ENCODE measurements around the gene ALG10.
"Not testable (repeated sequence)": the region's sequence is repeated elsewhere in the genome, so short reads cannot be mapped to it uniquely, and the experiment has no call there.

The ALG10 gene

GRCh38 chr12:34021071-34021470 lies 1.2 kb upstream of the ALG10 start:
- H2BK5ac ChIP-seq (ENCODE audit: low read length): no peak overlapping the region
- no peak overlapping the region for H3K9ac ChIP-seq (ENCODE audit: low read depth, low read length, poor library complexity)
- no peaks in the 10 kb centered on the region for H3K27me3 ChIP-seq (ENCODE audit: control insufficient read depth in 3 of 3, insufficient read depth in 3 of 3, low read depth in 1 of 3, low read length in 3 of 3)
- no peaks in the 10 kb centered on the region for H3K79me1 ChIP-seq (ENCODE audit: low read depth, low read length)
- no peak overlapping the region for H3K4me3 ChIP-seq (ENCODE audit: low read length in 2 of 2)
- no peak overlapping the region for H4K8ac ChIP-seq (ENCODE audit: low read depth, low read length)
- no peak for DNase-seq (ENCODE audit: low spot score)
- peak overlapping the region; percentile 91 for H2AFZ ChIP-seq (ENCODE audit: low read length)
- no peak overlapping the region for H2AK5ac ChIP-seq (ENCODE audit: low read depth, low read length)
- H3K23ac ChIP-seq (ENCODE audit: low read depth, low read length, poor library complexity): no peak overlapping the region
- H3K14ac ChIP-seq (ENCODE audit: low read length): no peak overlapping the region
- H3K4ac ChIP-seq (ENCODE audit: low read length): no peak overlapping the region
- WGBS, 2 donors (ENCODE audit: extremely low coverage in 2 of 2, insufficient read length in 2 of 2, insufficient replicate concordance in 1 of 2): no CpG with 5 or more reads among the region's 1 CpG
- no peaks in the 10 kb centered on the region for H3K9me3 ChIP-seq (replicated peaks in 1 of 2; ENCODE audit: control insufficient read depth in 2 of 2, insufficient read depth in 1 of 2, low read depth in 1 of 2, low read length in 2 of 2)
- peaks cover 0 to 15% of the 10 kb centered on the region in 2 donors for H3K36me3 ChIP-seq (replicated peaks in 1 of 2; ENCODE audit: control insufficient read depth in 2 of 2, insufficient read depth in 2 of 2, low read length in 2 of 2)
- no peaks in the 10 kb centered on the region for H3K4me1 ChIP-seq (ENCODE audit: control insufficient read depth in 2 of 2, insufficient read depth in 1 of 2, low read depth in 1 of 2, low read length in 2 of 2)
- no peak overlapping the region for H3K18ac ChIP-seq (ENCODE audit: low read length)
- H2BK12ac ChIP-seq (ENCODE audit: low read length): no peak overlapping the region
- H2BK15ac ChIP-seq (ENCODE audit: low read length): no peak overlapping the region
- H3K4me2 ChIP-seq (ENCODE audit: insufficient read depth, low read length, poor library complexity, severe bottlenecking): no peak overlapping the region
- H3K27ac ChIP-seq (replicated peaks; ENCODE audit: low read length): no peak overlapping the region
- H4K91ac ChIP-seq (ENCODE audit: low read depth, low read length, poor library complexity): no peak overlapping the region
- no peak overlapping the region for H2BK120ac ChIP-seq (ENCODE audit: low read depth, low read length)

- not testable (repeated sequence) for H3K27ac ChIP-seq (replicated peaks; ENCODE audit: low read length)
Measured at GRCh38 chr12:34027661-34028060, 5.4 kb downstream of the ALG10 start.

DNA sequence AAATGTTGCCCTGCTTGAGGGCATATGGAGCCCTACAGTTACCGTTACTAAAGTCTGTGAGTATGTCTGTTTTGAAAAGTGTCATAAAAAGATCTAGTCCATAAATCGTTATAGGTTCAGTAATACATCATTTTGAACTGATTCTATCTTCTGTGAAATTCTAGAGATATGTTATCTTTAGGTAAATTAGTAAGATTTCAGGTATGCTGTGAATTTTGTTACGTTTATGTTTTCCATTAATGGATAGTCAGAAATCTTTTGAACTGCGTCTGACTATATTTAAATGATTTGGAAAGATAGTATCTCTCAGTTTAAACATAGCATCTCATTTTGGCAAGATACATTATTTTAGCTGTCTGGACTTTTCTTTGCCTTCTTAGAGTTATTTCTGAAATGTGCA lies 8.3 kb downstream of the ALG10 start:
- Histone ChIP-seq H3K79me1 (ENCODE audit: low read depth, low read length) (no peaks in the 10 kb centered on the region), H3K9ac (ENCODE audit: low read depth, low read length, poor library complexity) (no peak overlapping the region), H3K27ac (replicated peaks; ENCODE audit: low read length) (no peak overlapping the region), H4K91ac (ENCODE audit: low read depth, low read length, poor library complexity) (no peak overlapping the region), H2BK12ac (ENCODE audit: low read length) (no peak overlapping the region), H2BK120ac (ENCODE audit: low read depth, low read length) (no peak overlapping the region), H3K4me2 (ENCODE audit: insufficient read depth, low read length, poor library complexity, severe bottlenecking) (no peak overlapping the region), H3K9me3 (replicated peaks in 1 of 2; ENCODE audit: control insufficient read depth in 2 of 2, insufficient read depth in 1 of 2, low read depth in 1 of 2, low read length in 2 of 2) (no peaks in the 10 kb centered on the region), H2BK15ac (ENCODE audit: low read length) (no peak overlapping the region), H3K18ac (ENCODE audit: low read length) (no peak overlapping the region), H3K4me1 (ENCODE audit: control insufficient read depth in 2 of 2, insufficient read depth in 1 of 2, low read depth in 1 of 2, low read length in 2 of 2) (no peaks in the 10 kb centered on the region), H3K4me3 (ENCODE audit: low read length in 2 of 2) (no peak overlapping the region), H3K36me3 (replicated peaks in 1 of 2; ENCODE audit: control insufficient read depth in 2 of 2, insufficient read depth in 2 of 2, low read length in 2 of 2) (no peaks in the 10 kb centered on the region), H4K8ac (ENCODE audit: low read depth, low read length) (no peak overlapping the region), H3K23ac (ENCODE audit: low read depth, low read length, poor library complexity) (no peak overlapping the region), H3K4ac (ENCODE audit: low read length) (no peak overlapping the region), H3K14ac (ENCODE audit: low read length) (no peak overlapping the region), H3K27me3 (ENCODE audit: control insufficient read depth in 3 of 3, insufficient read depth in 3 of 3, low read depth in 1 of 3, low read length in 3 of 3) (no peaks in the 10 kb centered on the region), H2AK5ac (ENCODE audit: low read depth, low read length) (no peak overlapping the region), H2AFZ (ENCODE audit: low read length) (no peak overlapping the region), H2BK5ac (ENCODE audit: low read length) (no peak overlapping the region)
- no CpG with 5 or more reads among the region's 4 CpGs for WGBS, 2 donors (ENCODE audit: extremely low coverage in 2 of 2, insufficient read length in 2 of 2, insufficient replicate concordance in 1 of 2)
- DNase-seq (ENCODE audit: low spot score): no peak

More at GRCh38 chr12:34027661-34028060, 5.4 kb downstream of the ALG10 start:
- H2AK5ac ChIP-seq (ENCODE audit: low read depth, low read length); H2BK120ac ChIP-seq (ENCODE audit: low read depth, low read length); H3K27me3 ChIP-seq (ENCODE audit: control insufficient read depth in 3 of 3, insufficient read depth in 3 of 3, low read depth in 1 of 3, low read length in 3 of 3); H3K4ac ChIP-seq (ENCODE audit: low read length); H3K9me3 ChIP-seq (replicated peaks in 1 of 2; ENCODE audit: control insufficient read depth in 2 of 2, insufficient read depth in 1 of 2, low read depth in 1 of 2, low read length in 2 of 2); H2BK5ac ChIP-seq (ENCODE audit: low read length); H3K4me1 ChIP-seq (ENCODE audit: control insufficient read depth in 2 of 2, insufficient read depth in 1 of 2, low read depth in 1 of 2, low read length in 2 of 2); DNase-seq (ENCODE audit: low spot score); H3K9ac ChIP-seq (ENCODE audit: low read depth, low read length, poor library complexity); H3K79me1 ChIP-seq (ENCODE audit: low read depth, low read length); H3K14ac ChIP-seq (ENCODE audit: low read length); H4K91ac ChIP-seq (ENCODE audit: low read depth, low read length, poor library complexity); H2AFZ ChIP-seq (ENCODE audit: low read length); H4K8ac ChIP-seq (ENCODE audit: low read depth, low read length); H3K18ac ChIP-seq (ENCODE audit: low read length); H3K4me2 ChIP-seq (ENCODE audit: insufficient read depth, low read length, poor library complexity, severe bottlenecking); H2BK12ac ChIP-seq (ENCODE audit: low read length); H3K4me3 ChIP-seq (ENCODE audit: low read length in 2 of 2); H2BK15ac ChIP-seq (ENCODE audit: low read length); H3K23ac ChIP-seq (ENCODE audit: low read depth, low read length, poor library complexity): not testable (repeated sequence)
- H3K36me3 ChIP-seq (replicated peaks in 1 of 2; ENCODE audit: control insufficient read depth in 2 of 2, insufficient read depth in 2 of 2, low read length in 2 of 2): peaks cover 0 to 15% of the 10 kb centered on the region in 2 donors
- WGBS, 2 donors (ENCODE audit: extremely low coverage in 2 of 2, insufficient read length in 2 of 2, insufficient replicate concordance in 1 of 2): no CpG with 5 or more reads among the region's 2 CpGs

DNA sequence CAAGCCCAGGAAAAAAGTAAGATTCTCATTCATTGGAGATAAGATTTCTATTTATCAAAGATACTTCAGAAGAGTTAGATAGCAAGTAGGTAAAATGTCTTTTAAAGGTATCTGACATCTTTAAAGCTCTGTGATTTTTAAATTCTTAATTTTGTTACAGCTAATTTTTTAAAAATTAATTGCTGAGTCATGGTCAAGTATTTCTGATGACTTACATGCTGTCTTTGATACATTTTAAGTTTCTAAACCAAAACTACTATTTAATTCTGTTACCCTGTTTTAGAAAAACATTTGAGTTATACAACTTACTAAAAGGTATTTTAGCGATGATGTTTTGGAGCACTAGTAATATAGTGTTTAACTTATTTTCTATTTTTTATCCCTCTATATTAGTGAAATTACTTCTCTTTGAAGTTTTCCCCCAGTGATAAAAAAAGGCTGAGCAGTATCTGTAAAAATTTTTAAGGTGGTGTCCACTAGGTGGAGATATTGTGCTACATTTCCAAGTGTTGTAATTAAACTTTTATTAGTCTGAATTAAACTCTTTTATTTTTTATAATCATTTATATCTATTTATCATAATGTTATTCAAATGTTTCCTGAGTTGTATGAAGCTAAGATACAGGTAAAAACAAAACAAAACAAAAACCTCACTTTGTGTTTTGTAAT lies 11.5 kb downstream of the ALG10 start:
- Histone ChIP-seq H2AK5ac (ENCODE audit: low read depth, low read length) (no peak overlapping the region), H3K9me3 (replicated peaks in 1 of 2; ENCODE audit: control insufficient read depth in 2 of 2, insufficient read depth in 1 of 2, low read depth in 1 of 2, low read length in 2 of 2) (no peaks in the 10 kb centered on the region), H3K4me1 (ENCODE audit: control insufficient read depth in 2 of 2, insufficient read depth in 1 of 2, low read depth in 1 of 2, low read length in 2 of 2) (no peaks in the 10 kb centered on the region), H3K23ac (ENCODE audit: low read depth, low read length, poor library complexity) (no peak overlapping the region), H3K79me1 (ENCODE audit: low read depth, low read length) (no peaks in the 10 kb centered on the region), H3K4ac (ENCODE audit: low read length) (no peak overlapping the region), H3K18ac (ENCODE audit: low read length) (no peak overlapping the region), H3K27ac (replicated peaks; ENCODE audit: low read length) (no peak overlapping the region), H3K14ac (ENCODE audit: low read length) (no peak overlapping the region), H3K36me3 (replicated peaks in 1 of 2; ENCODE audit: control insufficient read depth in 2 of 2, insufficient read depth in 2 of 2, low read length in 2 of 2) (no peaks in the 10 kb centered on the region), H2BK5ac (ENCODE audit: low read length) (no peak overlapping the region), H2AFZ (ENCODE audit: low read length) (no peak overlapping the region), H3K4me3 (ENCODE audit: low read length in 2 of 2) (no peak overlapping the region), H4K8ac (ENCODE audit: low read depth, low read length) (no peak overlapping the region), H2BK120ac (ENCODE audit: low read depth, low read length) (no peak overlapping the region), H3K27me3 (ENCODE audit: control insufficient read depth in 3 of 3, insufficient read depth in 3 of 3, low read depth in 1 of 3, low read length in 3 of 3) (no peaks in the 10 kb centered on the region), H4K91ac (ENCODE audit: low read depth, low read length, poor library complexity) (no peak overlapping the region), H3K9ac (ENCODE audit: low read depth, low read length, poor library complexity) (no peak overlapping the region), H2BK15ac (ENCODE audit: low read length) (no peak overlapping the region), H2BK12ac (ENCODE audit: low read length) (no peak overlapping the region), H3K4me2 (ENCODE audit: insufficient read depth, low read length, poor library complexity, severe bottlenecking) (no peak overlapping the region)
- WGBS, 2 donors (ENCODE audit: extremely low coverage in 2 of 2, insufficient read length in 2 of 2, insufficient replicate concordance in 1 of 2): no CpG with 5 or more reads among the region's 1 CpG
- DNase-seq (ENCODE audit: low spot score): no peak
